ENCODE results near the gene ZNF778.
"Not testable (repeated sequence)": the region's sequence is repeated elsewhere in the genome, so short reads cannot be mapped to it uniquely, and the experiment has no call there.

The ZNF778 gene

GRCh38 chr16:89184933-89185794, 32.3 kb upstream of the ZNF778 start:
- POLR2A ChIA-PET = interaction anchor here (0.6 to 1.0 kb wide), 2 partner anchors 8 to 384 kb away, joined by 3 read pairs; no protein-coding TSS in a partner anchor
- DNase-seq (ENCODE audit: low read depth, low spot score) = no peak
- CTCF ChIA-PET = interaction anchor here (3.5 kb wide), 1 partner anchor 17 kb away, joined by 17 read pairs; no protein-coding TSS in a partner anchor
- no peak overlapping the region for H3K4me3 ChIP-seq (ENCODE audit: low read depth, low read length)
- TF ChIP-seq, protein P1, sequence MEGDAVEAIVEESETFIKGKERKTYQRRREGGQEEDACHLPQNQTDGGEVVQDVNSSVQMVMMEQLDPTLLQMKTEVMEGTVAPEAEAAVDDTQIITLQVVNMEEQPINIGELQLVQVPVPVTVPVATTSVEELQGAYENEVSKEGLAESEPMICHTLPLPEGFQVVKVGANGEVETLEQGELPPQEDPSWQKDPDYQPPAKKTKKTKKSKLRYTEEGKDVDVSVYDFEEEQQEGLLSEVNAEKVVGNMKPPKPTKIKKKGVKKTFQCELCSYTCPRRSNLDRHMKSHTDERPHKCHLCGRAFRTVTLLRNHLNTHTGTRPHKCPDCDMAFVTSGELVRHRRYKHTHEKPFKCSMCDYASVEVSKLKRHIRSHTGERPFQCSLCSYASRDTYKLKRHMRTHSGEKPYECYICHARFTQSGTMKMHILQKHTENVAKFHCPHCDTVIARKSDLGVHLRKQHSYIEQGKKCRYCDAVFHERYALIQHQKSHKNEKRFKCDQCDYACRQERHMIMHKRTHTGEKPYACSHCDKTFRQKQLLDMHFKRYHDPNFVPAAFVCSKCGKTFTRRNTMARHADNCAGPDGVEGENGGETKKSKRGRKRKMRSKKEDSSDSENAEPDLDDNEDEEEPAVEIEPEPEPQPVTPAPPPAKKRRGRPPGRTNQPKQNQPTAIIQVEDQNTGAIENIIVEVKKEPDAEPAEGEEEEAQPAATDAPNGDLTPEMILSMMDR (IDR thresholded peaks at IDR 0.05; ENCODE audit: insufficient read depth, low read length, missing control alignments) = no peak

- CTCF ChIA-PET = interaction anchor here (3.5 kb wide), 1 partner anchor 18 kb away, joined by 17 read pairs; no protein-coding TSS in a partner anchor
- DNase-seq (ENCODE audit: low read depth, low spot score); H3K4me3 ChIP-seq (ENCODE audit: low read depth, low read length); POLR2A ChIA-PET: not testable (repeated sequence)
These were observed 31.5 kb upstream of the ZNF778 start for GRCh38 chr16:89185887-89186592.

DNA sequence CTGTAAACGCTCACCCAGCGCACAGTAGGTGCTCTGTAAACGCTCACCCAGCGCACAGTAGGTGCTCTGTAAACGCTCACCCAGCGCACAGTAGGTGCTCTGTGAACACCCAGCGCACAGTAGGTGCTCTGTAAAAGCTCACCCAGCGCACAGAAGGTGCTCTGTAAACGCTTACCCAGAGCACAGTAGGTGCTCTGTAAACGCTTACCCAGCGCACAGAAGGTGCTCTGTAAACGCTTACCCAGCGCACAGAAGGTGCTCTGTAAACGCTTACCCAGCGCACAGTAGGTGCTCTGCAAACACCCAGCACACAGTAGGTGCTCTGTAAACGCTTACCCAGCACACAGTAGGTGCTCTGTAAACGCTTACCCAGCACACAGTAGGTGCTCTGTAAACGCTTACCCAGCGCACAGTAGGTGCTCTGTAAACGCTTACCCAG, 30.9 kb upstream of the ZNF778 start:
- CTCF ChIA-PET; DNase-seq (ENCODE audit: low read depth, low spot score); POLR2A ChIA-PET: not testable (repeated sequence)

GRCh38 chr16:89187032-89187769, 30.3 kb upstream of the ZNF778 start:
- no peak for DNase-seq (ENCODE audit: low read depth, low spot score)
- POLR2A ChIA-PET = no interaction called here

More for the DNA sequence above, 30.9 kb upstream of the ZNF778 start:
- not testable (repeated sequence) for H3K4me3 ChIP-seq (ENCODE audit: low read depth, low read length)

DNA sequence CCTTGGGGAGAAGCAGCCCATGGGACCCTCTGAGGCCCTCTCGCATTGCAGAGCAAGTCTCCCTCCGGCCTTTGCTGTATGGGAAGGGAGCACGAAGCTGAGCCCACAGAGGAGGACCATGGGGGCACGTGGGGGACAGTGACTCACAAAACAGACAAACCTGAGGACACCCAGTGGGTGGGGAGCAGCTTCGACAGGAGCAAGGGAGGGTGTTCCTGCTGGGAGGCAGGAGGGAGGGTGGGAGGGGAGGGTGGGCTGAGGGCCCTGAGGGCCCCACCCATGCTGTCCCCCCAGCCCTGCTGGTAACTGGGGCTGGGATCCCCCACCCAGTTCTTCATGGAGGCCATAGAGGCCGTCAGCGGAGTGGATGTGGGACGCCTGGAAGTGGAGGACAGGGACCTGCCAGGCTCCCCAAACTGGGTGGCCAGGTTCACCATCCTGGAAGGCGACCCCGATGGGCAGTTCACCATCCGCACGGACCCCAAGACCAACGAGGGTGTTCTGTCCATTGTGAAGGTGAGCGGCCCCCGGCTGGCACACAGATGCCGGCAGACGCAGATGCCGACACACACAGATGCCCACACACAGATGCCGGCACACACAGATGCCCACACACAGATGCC, 29.6 kb upstream of the ZNF778 start:
- TF ChIP-seq, protein P1 (IDR thresholded peaks at IDR 0.05; ENCODE audit: insufficient read depth, low read length, missing control alignments) = no peak
- no peak for DNase-seq (ENCODE audit: low read depth, low spot score)
- CTCF ChIA-PET = no interaction called here
- no peak overlapping the region for H3K4me3 ChIP-seq (ENCODE audit: low read depth, low read length)
- POLR2A ChIA-PET = no interaction called here

More at GRCh38 chr16:89187032-89187769, 30.3 kb upstream of the ZNF778 start:
- no peak overlapping the region for H3K4me3 ChIP-seq (ENCODE audit: low read depth, low read length)
- TF ChIP-seq, protein P1 (IDR thresholded peaks at IDR 0.05; ENCODE audit: insufficient read depth, low read length, missing control alignments) = no peak
- CTCF ChIA-PET = no interaction called here

DNA sequence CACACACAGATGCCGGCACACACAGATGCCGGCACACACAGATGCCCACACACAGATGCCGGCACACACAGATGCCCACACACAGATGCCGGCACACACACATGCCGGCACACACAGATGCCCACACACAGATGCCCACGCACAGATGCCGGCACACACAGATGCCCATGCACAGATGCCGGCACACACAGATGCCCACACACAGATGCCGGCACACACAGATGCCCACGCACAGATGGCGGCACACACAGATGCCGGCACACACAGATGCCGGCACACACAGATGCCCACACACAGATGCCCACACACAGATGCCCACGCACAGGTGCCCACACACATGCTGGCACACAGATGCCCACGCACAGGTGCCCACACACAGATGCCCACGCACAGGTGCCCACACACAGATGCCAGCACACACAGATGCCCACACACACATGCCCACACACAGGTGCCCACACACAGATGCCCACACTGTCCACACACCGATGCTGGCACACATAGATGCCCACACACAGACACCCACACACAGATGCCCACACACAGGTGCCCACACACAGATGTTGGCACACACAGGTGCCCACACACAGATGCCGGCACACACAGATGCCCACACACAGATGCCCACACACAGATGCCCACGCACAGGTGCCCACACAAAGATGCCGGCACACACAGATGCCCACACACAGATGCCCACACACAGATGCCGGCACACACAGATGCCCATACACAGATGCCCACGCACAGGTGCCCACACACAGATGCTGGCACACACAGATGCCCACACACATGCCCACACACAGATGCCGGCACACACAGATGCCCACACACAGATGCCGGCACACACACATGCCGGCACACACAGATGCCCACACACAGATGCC, 28.8 kb upstream of the ZNF778 start:
- DNase-seq (ENCODE audit: low read depth, low spot score); CTCF ChIA-PET; POLR2A ChIA-PET; H3K4me3 ChIP-seq (ENCODE audit: low read depth, low read length): not testable (repeated sequence)
